HG03066 (cell line): ENCODE measurements around the gene IL6.
"Not testable (repeated sequence)": the region's sequence is repeated elsewhere in the genome, so short reads cannot be mapped to it uniquely, and the experiment has no call there.

ENCODE experiments used
- ATAC-seq: cut with Tn5 transposase; IDR thresholded peaks from one replicate; pipeline ENCODE4 v1.9.1; 2021; ENCODE audit warnings: low read depth; ENCODE audit not compliant: unreplicated experiment

IL6 gene

DNA sequence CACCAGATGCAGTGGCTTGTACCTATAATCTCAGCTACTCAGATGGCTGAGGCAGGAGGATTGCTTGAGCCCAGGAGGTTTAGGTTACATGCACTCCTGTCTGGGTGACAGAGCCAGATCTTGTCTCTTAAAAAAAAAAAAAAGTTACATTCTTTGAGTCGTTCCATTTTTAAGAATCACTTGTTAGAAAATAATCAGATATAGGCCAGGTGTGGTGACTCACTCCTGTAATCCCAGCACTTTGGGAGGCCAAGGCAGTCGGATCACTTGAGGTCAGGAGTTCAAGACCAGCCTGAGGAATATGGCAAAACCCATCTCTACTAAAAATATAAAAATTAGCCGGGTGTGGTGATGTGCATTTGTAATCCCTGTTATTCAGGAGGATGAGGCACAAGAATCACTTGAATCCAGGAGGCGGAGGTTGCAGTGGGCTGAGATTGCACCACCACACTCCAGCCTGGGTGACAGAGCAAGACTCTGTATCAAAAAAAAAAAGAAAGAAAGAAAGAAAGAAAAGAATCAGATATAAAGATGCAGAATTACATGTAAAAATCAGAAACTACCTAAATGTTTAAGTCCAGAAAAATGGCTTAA lies 52.8 kb downstream of the IL6 start:
- ATAC-seq: not testable (repeated sequence)

- no peak for ATAC-seq
Measured at GRCh38 chr7:22781230-22781711, 54.3 kb downstream of the IL6 start.
